Naive thymus-derived CD4-positive, alpha-beta T cell (primary cell): ENCODE results near the gene GAL3ST2. TPM values are rescaled to one million over a fixed set of nuclear protein-coding genes. Genes with fewer than 3 reads are reported as not detected.
"Not testable (repeated sequence)": the region's sequence is repeated elsewhere in the genome, so short reads cannot be mapped to it uniquely, and the experiment has no call there.

Experiments used
- ATAC-seq: fragments of 150-1000 bp; cut with Tn5 transposase; 2 replicates; pipeline ENCODE4 v1.10.0; 2021; ENCODE audit warnings: mild to moderate bottlenecking, moderate library complexity
- CTCF ChIA-PET: fragments of 350-600 bp; sonication (Branson Sonifier 250); formaldehyde crosslinking; loops from one replicate; lab custom pipeline; 2021; ENCODE audit warnings: antibody characterized with exemption; lab: Charles Lee
- POLR2A ChIA-PET: fragments of 350-600 bp; sonication (Branson Sonifier 250); formaldehyde crosslinking; loops from one replicate; lab custom pipeline; 2021; ENCODE audit warnings: antibody characterized with exemption, inconsistent platforms; lab: Charles Lee
- DNase-seq, 9 donors: peaks; one replicate each; pipeline versions ENCODE4 v3.0.0 to v3.0.0-alpha.2; 2020 to 2022; ENCODE audit warnings: mixed read lengths in 1 of 9
- H3K27ac ChIP-seq: one replicate; pipeline ENCODE4 v1.7.0; 2013; ENCODE audit warnings: mild to moderate bottlenecking, low read depth, low read length, moderate library complexity
- H3K27me3 ChIP-seq, 2 donors: one replicate each; pipeline ENCODE4 v1.7.0; 2013; ENCODE audit warnings: low read length in 2 of 2, mild to moderate bottlenecking in 2 of 2, moderate library complexity in 2 of 2; ENCODE audit not compliant: control insufficient read depth in 2 of 2, insufficient read depth in 2 of 2
- H3K36me3 ChIP-seq, 3 experiments: 1 replicate in 2 of 3; 2 replicates in 1 of 3; pipeline ENCODE4 v1.7.0; 2013; ENCODE audit warnings: low read length in 3 of 3, mild to moderate bottlenecking in 3 of 3, moderate library complexity in 1 of 3; ENCODE audit not compliant: insufficient read depth in 3 of 3, control insufficient read depth in 2 of 3
- H3K4me1 ChIP-seq, 2 donors: one replicate each; pipeline ENCODE4 v1.7.0; 2013; ENCODE audit warnings: low read length in 2 of 2, mild to moderate bottlenecking in 2 of 2, moderate library complexity in 1 of 2; ENCODE audit not compliant: control insufficient read depth in 2 of 2, insufficient read depth in 2 of 2
- H3K4me3 ChIP-seq: 2 replicates; pipeline ENCODE4 v1.7.0; 2013; ENCODE audit warnings: mild to moderate bottlenecking, low read length
- H3K9me3 ChIP-seq, 3 experiments: 1 replicate in 2 of 3; 2 replicates in 1 of 3; pipeline ENCODE4 v1.7.0; 2013; ENCODE audit warnings: low read length in 3 of 3; ENCODE audit not compliant: control insufficient read depth in 2 of 3
- H3K27ac Mint-ChIP-seq, 9 donors: one replicate each; pipeline ENCODE4 v1.8.0; 2020 to 2022; ENCODE audit warnings: mixed read lengths in 9 of 9, mild to moderate bottlenecking in 8 of 9, moderate library complexity in 5 of 9, inconsistent platforms in 2 of 9
- H3K27me3 Mint-ChIP-seq, 5 donors: one replicate each; pipeline ENCODE4 v1.8.0; 2021 to 2022; ENCODE audit warnings: mixed read lengths in 5 of 5, mild to moderate bottlenecking in 1 of 5
- H3K36me3 Mint-ChIP-seq, 5 donors: one replicate each; pipeline ENCODE4 v1.8.0; 2020 to 2022; ENCODE audit warnings: mixed read lengths in 5 of 5, mild to moderate bottlenecking in 3 of 5, inconsistent platforms in 1 of 5
- H3K4me1 Mint-ChIP-seq, 7 donors: one replicate each; pipeline ENCODE4 v1.8.0; 2020 to 2022; ENCODE audit warnings: mixed read lengths in 7 of 7, mild to moderate bottlenecking in 3 of 7, inconsistent platforms in 1 of 7
- H3K4me3 Mint-ChIP-seq, 10 donors: one replicate each; pipeline ENCODE4 v1.8.0; 2020 to 2022; ENCODE audit warnings: mild to moderate bottlenecking in 10 of 10, mixed read lengths in 10 of 10, moderate library complexity in 6 of 10, inconsistent platforms in 2 of 10
- H3K9me3 Mint-ChIP-seq, 11 donors: one replicate each; pipeline ENCODE4 v1.8.0; 2020 to 2022; ENCODE audit warnings: mixed read lengths in 11 of 11, mild to moderate bottlenecking in 4 of 11, inconsistent platforms in 1 of 11, moderate library complexity in 1 of 11
- intact Hi-C, 2 donors: fragments of 100-400 bp; cut with micrococcal nuclease; formaldehyde crosslinking; loops; one replicate each; pipeline ENCODE4 v1.15.1; 2023
- polyA plus RNA-seq, 2 donors: library from polyadenylated mRNA; unstranded; fragments of 300-500 nt; fragmentation: Illumina TruSeq; gene quantifications; one replicate each; pipeline ENCODE4 v1.2.3, GENCODE V29; 2021
- total RNA-seq, 6 experiments: library from RNA in 5 of 6; stranded (reverse) in 5 of 6; gene quantifications; 1 replicate in 5 of 6; 2 replicates in 1 of 6; pipeline ENCODE4 v1.2.3 and lab custom pipeline; 2021 to 2026

GAL3ST2 gene
- total and polyA plus RNA-seq, 7 experiments from 2014 or later: 0.17 to 0.93 (median 0.37) TPM; not detected in 4

GRCh38 chr2:241732513-241733186, 44.0 kb upstream of the GAL3ST2 start:
- H3K4me1 Mint-ChIP-seq: peaks cover 4 to 40% (median 28%) of the 10 kb centered on the region in 7 donors
- intact Hi-C loops: loop anchor here (5.0 to 10.0 kb wide), 4 partner anchors 130 to 1295 kb away; partner anchors contain the start of genes DUSP28 (in 1 of the 2), GPC1 (in 1 of the 2) and RNPEPL1 (in 1 of the 2)
- peak in 6 of 9 donors; percentile 26 to 70 (median 32) for DNase-seq
- ChIA-PET POLR2A (interaction anchor here (1.2 to 3.0 kb wide), 2 partner anchors 30 to 46 kb away, joined by 4 to 15 read pairs; partner anchors contain the start of genes DTYMK and ING5), CTCF (interaction anchor here (0.6 to 1.3 kb wide), 2 partner anchors 22 to 881 kb away, joined by 4 read pairs; no protein-coding TSS in a partner anchor)
- peak overlapping the region in 8 of 10 donors; percentile 30 to 82 (median 66) for H3K4me3 Mint-ChIP-seq
- H3K4me1 ChIP-seq, H3K36me3 Mint-ChIP-seq, H3K9me3 Mint-ChIP-seq, H3K9me3 ChIP-seq, H3K36me3 ChIP-seq, H3K27me3 ChIP-seq, H3K4me3 ChIP-seq, H3K27me3 Mint-ChIP-seq, ATAC-seq, H3K27ac ChIP-seq: not testable (repeated sequence)
- H3K27ac Mint-ChIP-seq: peak overlapping the region in 2 of 9 donors; percentile 33 to 59

GRCh38 chr2:241733391-241734207, 43.0 kb upstream of the GAL3ST2 start:
- Histone ChIP-seq H3K4me1 (peaks cover 6% of the 10 kb centered on the region in 2 donors), H3K27ac (peak overlapping the region; percentile 67), H3K9me3 (no peaks in the 10 kb centered on the region), H3K27me3 (no peaks in the 10 kb centered on the region), H3K4me3 (peak overlapping the region; percentile 88), H3K36me3 (peaks cover 0 to 10% (median 0%) of the 10 kb centered on the region in 3 experiments)
- Mint-ChIP-seq H3K36me3 (peaks cover 0 to 5% (median 0%) of the 10 kb centered on the region in 5 donors), H3K27ac (peak overlapping the region in 6 of 9 donors; percentile 9 to 73 (median 48)), H3K4me3 (peak overlapping the region; percentile 45 to 82 (median 71)), H3K27me3 (no peaks in the 10 kb centered on the region), H3K9me3 (no peaks in the 10 kb centered on the region), H3K4me1 (peaks cover 7 to 44% (median 32%) of the 10 kb centered on the region in 7 donors)
- ATAC-seq: no peak
- DNase-seq: peak in 1 of 9 donors; percentile 5
- CTCF ChIA-PET: interaction anchor here (1.3 to 1.5 kb wide), 3 partner anchors 32 to 882 kb away, joined by 3 to 5 read pairs (median 4); partner anchors contain the start of gene ING5
- POLR2A ChIA-PET: interaction anchor here (0.7 to 3.0 kb wide), 5 partner anchors 31 to 96 kb away, joined by 3 to 22 read pairs (median 4); partner anchors contain the start of genes ATG4B, DTYMK and ING5
- intact Hi-C loops: loop anchor here (1.0 to 10.0 kb wide), 13 partner anchors 31 to 1296 kb away; partner anchors contain the start of genes DTYMK (in 2 of the 2), FARP2 (in 2 of the 2), ING5 (in 2 of the 2) and STK25 (in 2 of the 2)

GRCh38 chr2:241734208-241734466, 42.5 kb upstream of the GAL3ST2 start:
- peak overlapping the region; percentile 67 for H3K27ac ChIP-seq

GRCh38 chr2:241734467-241735208, 42.0 kb upstream of the GAL3ST2 start, which contains the start of gene D2HGDH:
TSS of gene D2HGDH (plus strand) at chr2:241734630. CDS start at chr2:241735225, 595 bp downstream.
- ChIA-PET CTCF (interaction anchor here (1.3 to 1.5 kb wide), 2 partner anchors 33 to 144 kb away, joined by 3 to 5 read pairs; partner anchors contain the start of gene ING5), POLR2A (interaction anchor here (0.7 to 1.8 kb wide), 5 partner anchors 33 to 147 kb away, joined by 3 to 22 read pairs (median 3); partner anchors contain the start of genes DTYMK and ING5)
- ATAC-seq (peak; percentile 98), DNase-seq (peak; percentile 85 to 99 (median 91))
- Mint-ChIP-seq H3K4me3 (peak within 1 kb of the TSS; percentile 79 to 89 (median 84)), H3K4me1 (peaks cover 9 to 54% (median 43%) of the 10 kb centered on the region in 7 donors), H3K27me3 (no peaks in the 10 kb centered on the region), H3K9me3 (no peaks in the 10 kb centered on the region), H3K36me3 (peaks cover 0 to 5% (median 0%) of the 10 kb centered on the region in 5 donors), H3K27ac (peak within 1 kb of the TSS in 8 of 9 donors; percentile 40 to 79 (median 72))
- Histone ChIP-seq H3K9me3 (no peaks in the 10 kb centered on the region), H3K4me1 (peaks cover 9% of the 10 kb centered on the region in 2 donors), H3K36me3 (peaks cover 0 to 12% (median 0%) of the 10 kb centered on the region in 3 experiments), H3K27me3 (no peaks in the 10 kb centered on the region), H3K27ac (peak within 1 kb of the TSS; percentile 75), H3K4me3 (peak within 1 kb of the TSS; percentile 88)
- intact Hi-C loops: loop anchor here (1.0 to 10.0 kb wide), 13 partner anchors 32 to 1297 kb away; partner anchors contain the start of genes ATG4B (in 2 of the 2), DTYMK (in 2 of the 2), FARP2 (in 2 of the 2) and ING5 (in 2 of the 2)

More at GRCh38 chr2:241734208-241734466, 42.5 kb upstream of the GAL3ST2 start:
- Mint-ChIP-seq H3K27me3 (no peaks in the 10 kb centered on the region), H3K9me3 (no peaks in the 10 kb centered on the region), H3K36me3 (peaks cover 0 to 5% (median 0%) of the 10 kb centered on the region in 5 donors), H3K4me1 (peaks cover 9 to 49% (median 38%) of the 10 kb centered on the region in 7 donors), H3K27ac (peak overlapping the region in 1 of 9 donors; percentile 36), H3K4me3 (peak overlapping the region in 8 of 10 donors; percentile 53 to 82 (median 71))
- no peak for DNase-seq
- peaks cover 6 to 8% of the 10 kb centered on the region in 2 donors for H3K4me1 ChIP-seq
- no peaks in the 10 kb centered on the region for H3K27me3 ChIP-seq
- H3K9me3 ChIP-seq: no peaks in the 10 kb centered on the region
- intact Hi-C loops: loop anchor here (1.0 to 10.0 kb wide), 13 partner anchors 32 to 1297 kb away; partner anchors contain the start of genes DTYMK (in 2 of the 2), FARP2 (in 2 of the 2), ING5 (in 2 of the 2) and STK25 (in 2 of the 2)
- peak overlapping the region; percentile 88 for H3K4me3 ChIP-seq
- ATAC-seq: no peak
- CTCF ChIA-PET: interaction anchor here (1.3 to 1.5 kb wide), 3 partner anchors 32 to 883 kb away, joined by 3 to 5 read pairs (median 4); partner anchors contain the start of gene ING5
- H3K36me3 ChIP-seq: peaks cover 0 to 12% (median 0%) of the 10 kb centered on the region in 3 experiments
- POLR2A ChIA-PET: interaction anchor here (0.7 to 1.8 kb wide), 5 partner anchors 33 to 147 kb away, joined by 3 to 22 read pairs (median 3); partner anchors contain the start of genes DTYMK and ING5

GRCh38 chr2:241736111-241736510, 40.5 kb upstream of the GAL3ST2 start:
- DNase-seq (no peak), ATAC-seq (no peak)
- Mint-ChIP-seq H3K4me1 (peaks cover 9 to 59% (median 39%) of the 10 kb centered on the region in 7 donors), H3K9me3 (no peaks in the 10 kb centered on the region), H3K27me3 (no peaks in the 10 kb centered on the region), H3K36me3 (peaks cover 0 to 5% (median 0%) of the 10 kb centered on the region in 5 donors), H3K4me3 (peak overlapping the region; percentile 79 to 89 (median 84)), H3K27ac (peak overlapping the region in 8 of 9 donors; percentile 1 to 79 (median 68))
- Histone ChIP-seq H3K9me3 (no peaks in the 10 kb centered on the region), H3K36me3 (peaks cover 0 to 12% (median 0%) of the 10 kb centered on the region in 3 experiments), H3K27ac (no peak overlapping the region), H3K4me3 (no peak overlapping the region), H3K27me3 (no peaks in the 10 kb centered on the region), H3K4me1 (peaks cover 21 to 22% of the 10 kb centered on the region in 2 donors)
- CTCF ChIA-PET: no interaction called here
- POLR2A ChIA-PET: interaction anchor here (1.0 to 1.2 kb wide), 2 partner anchors 34 to 133 kb away, joined by 3 to 5 read pairs; partner anchors contain the start of gene ING5
- intact Hi-C loops: loop anchor here in 1 of 2 donors (10.0 kb wide), 1 partner anchor 1171 kb away; the partner anchor contains the start of genes DUSP28 and RNPEPL1
